Measurements from ENCODE around the gene SNRPD3.

Gene SNRPD3

GRCh38 chr22:24582056-24582814 is 26.4 kb downstream of the SNRPD3 start:
- H3K79me1 ChIP-seq (ENCODE audit: low read length): no peaks in the 10 kb centered on the region
- H3K14ac ChIP-seq (ENCODE audit: low read length): no peak overlapping the region
- H3K9ac ChIP-seq (ENCODE audit: low read length): no peak overlapping the region
- no peak overlapping the region for H3K4me2 ChIP-seq (ENCODE audit: low read length)
- no peak overlapping the region for H4K91ac ChIP-seq (ENCODE audit: low read depth, low read length)
- no peak overlapping the region for H2BK5ac ChIP-seq (ENCODE audit: low read depth, low read length, poor library complexity)
- H3K4me3 ChIP-seq (ENCODE audit: low read depth, low read length): no peak overlapping the region
- no peak overlapping the region for H2BK120ac ChIP-seq (ENCODE audit: insufficient read depth, low read length, poor library complexity)
- H2AFZ ChIP-seq (ENCODE audit: insufficient read depth, low read length, poor library complexity): no peak overlapping the region
- no peaks in the 10 kb centered on the region for H3K4me1 ChIP-seq (ENCODE audit: control insufficient read depth in 1 of 2, insufficient read depth in 2 of 2, low read length in 2 of 2)
- no peak overlapping the region for H2BK12ac ChIP-seq (ENCODE audit: low read length)
- H3K9me3 ChIP-seq (ENCODE audit: insufficient read depth, low read depth, low read length): no peaks in the 10 kb centered on the region
- no peaks in the 10 kb centered on the region for H3K27me3 ChIP-seq (ENCODE audit: insufficient read depth, low read length)
- no peak overlapping the region for H3K18ac ChIP-seq (ENCODE audit: low read length)
- H3K4ac ChIP-seq (ENCODE audit: low read depth, low read length): no peak overlapping the region
- DNase-seq: no peak
- H4K12ac ChIP-seq (ENCODE audit: low read depth, low read length): no peak overlapping the region
- no peaks in the 10 kb centered on the region for H3K79me2 ChIP-seq (ENCODE audit: control insufficient read depth, insufficient read depth, low read length, poor library complexity)
- no peak overlapping the region for H3K23ac ChIP-seq (ENCODE audit: low read length)
- peaks cover 9 to 10% of the 10 kb centered on the region in 2 experiments for H3K36me3 ChIP-seq (ENCODE audit: control insufficient read depth in 1 of 2, insufficient read depth in 2 of 2, low read length in 2 of 2)
- H4K8ac ChIP-seq (ENCODE audit: low read depth, low read length): no peak overlapping the region
- no peak overlapping the region for H2AK5ac ChIP-seq (ENCODE audit: low read length)
- H3K27ac ChIP-seq (ENCODE audit: low read depth, low read length): no peak overlapping the region
- WGBS (ENCODE audit: extremely low coverage, insufficient coverage, insufficient read length): no CpG with 5 or more reads among the region's 12 CpGs

GRCh38 chr22:24583221-24584165 is 27.7 kb downstream of the SNRPD3 start:
- H3K79me1 ChIP-seq (ENCODE audit: low read length): no peaks in the 10 kb centered on the region
- no peak overlapping the region for H3K9ac ChIP-seq (ENCODE audit: low read length)
- H4K8ac ChIP-seq (ENCODE audit: low read depth, low read length): no peak overlapping the region
- no peak overlapping the region for H4K91ac ChIP-seq (ENCODE audit: low read depth, low read length)
- no peak overlapping the region for H3K18ac ChIP-seq (ENCODE audit: low read length)
- H3K9me3 ChIP-seq (ENCODE audit: insufficient read depth, low read depth, low read length): no peaks in the 10 kb centered on the region
- no peak overlapping the region for H2BK5ac ChIP-seq (ENCODE audit: low read depth, low read length, poor library complexity)
- H4K12ac ChIP-seq (ENCODE audit: low read depth, low read length): no peak overlapping the region
- no peak overlapping the region for H2AK5ac ChIP-seq (ENCODE audit: low read length)
- H3K4me1 ChIP-seq (ENCODE audit: control insufficient read depth in 1 of 2, insufficient read depth in 2 of 2, low read length in 2 of 2): no peaks in the 10 kb centered on the region
- H3K27ac ChIP-seq (ENCODE audit: low read depth, low read length): no peak overlapping the region
- no peak overlapping the region for H2BK120ac ChIP-seq (ENCODE audit: insufficient read depth, low read length, poor library complexity)
- no peaks in the 10 kb centered on the region for H3K79me2 ChIP-seq (ENCODE audit: control insufficient read depth, insufficient read depth, low read length, poor library complexity)
- no peak overlapping the region for H3K14ac ChIP-seq (ENCODE audit: low read length)
- H2BK12ac ChIP-seq (ENCODE audit: low read length): no peak overlapping the region
- no peaks in the 10 kb centered on the region for H3K27me3 ChIP-seq (ENCODE audit: insufficient read depth, low read length)
- peaks cover 18 to 20% of the 10 kb centered on the region in 2 experiments for H3K36me3 ChIP-seq (ENCODE audit: control insufficient read depth in 1 of 2, insufficient read depth in 2 of 2, low read length in 2 of 2)
- H3K4ac ChIP-seq (ENCODE audit: low read depth, low read length): no peak overlapping the region
- WGBS (ENCODE audit: extremely low coverage, insufficient coverage, insufficient read length): no CpG with 5 or more reads among the region's 19 CpGs
- no peak overlapping the region for H3K4me3 ChIP-seq (ENCODE audit: low read depth, low read length)
- H3K23ac ChIP-seq (ENCODE audit: low read length): no peak overlapping the region
- H3K4me2 ChIP-seq (ENCODE audit: low read length): no peak overlapping the region
- no peak overlapping the region for H2AFZ ChIP-seq (ENCODE audit: insufficient read depth, low read length, poor library complexity)
- DNase-seq: no peak

GRCh38 chr22:24584166-24584790 is 28.5 kb downstream of the SNRPD3 start:
- no CpG with 5 or more reads among the region's 5 CpGs for WGBS (ENCODE audit: extremely low coverage, insufficient coverage, insufficient read length)
- no peaks in the 10 kb centered on the region for H3K4me1 ChIP-seq (ENCODE audit: control insufficient read depth in 1 of 2, insufficient read depth in 2 of 2, low read length in 2 of 2)
- no peak for DNase-seq
- H2BK120ac ChIP-seq (ENCODE audit: insufficient read depth, low read length, poor library complexity): no peak overlapping the region
- H3K79me1 ChIP-seq (ENCODE audit: low read length): no peaks in the 10 kb centered on the region
- no peak overlapping the region for H3K23ac ChIP-seq (ENCODE audit: low read length)
- H3K27me3 ChIP-seq (ENCODE audit: insufficient read depth, low read length): no peaks in the 10 kb centered on the region
- H3K18ac ChIP-seq (ENCODE audit: low read length): no peak overlapping the region
- no peak overlapping the region for H3K4ac ChIP-seq (ENCODE audit: low read depth, low read length)
- H2AK5ac ChIP-seq (ENCODE audit: low read length): no peak overlapping the region
- no peak overlapping the region for H2BK5ac ChIP-seq (ENCODE audit: low read depth, low read length, poor library complexity)
- no peak overlapping the region for H4K91ac ChIP-seq (ENCODE audit: low read depth, low read length)
- no peak overlapping the region for H3K9ac ChIP-seq (ENCODE audit: low read length)
- no peak overlapping the region for H4K8ac ChIP-seq (ENCODE audit: low read depth, low read length)
- no peak overlapping the region for H3K4me3 ChIP-seq (ENCODE audit: low read depth, low read length)
- no peak overlapping the region for H3K4me2 ChIP-seq (ENCODE audit: low read length)
- H4K12ac ChIP-seq (ENCODE audit: low read depth, low read length): no peak overlapping the region
- no peak overlapping the region for H3K27ac ChIP-seq (ENCODE audit: low read depth, low read length)
- no peak overlapping the region for H3K14ac ChIP-seq (ENCODE audit: low read length)
- no peak overlapping the region for H2BK12ac ChIP-seq (ENCODE audit: low read length)
- no peaks in the 10 kb centered on the region for H3K9me3 ChIP-seq (ENCODE audit: insufficient read depth, low read depth, low read length)
- no peak overlapping the region for H2AFZ ChIP-seq (ENCODE audit: insufficient read depth, low read length, poor library complexity)
- H3K79me2 ChIP-seq (ENCODE audit: control insufficient read depth, insufficient read depth, low read length, poor library complexity): no peaks in the 10 kb centered on the region
- peaks cover 20 to 22% of the 10 kb centered on the region in 2 experiments for H3K36me3 ChIP-seq (ENCODE audit: control insufficient read depth in 1 of 2, insufficient read depth in 2 of 2, low read length in 2 of 2)

GRCh38 chr22:24584871-24585411 is 29.1 kb downstream of the SNRPD3 start:
- H3K27ac ChIP-seq (ENCODE audit: low read depth, low read length): no peak overlapping the region
- H3K79me1 ChIP-seq (ENCODE audit: low read length): no peaks in the 10 kb centered on the region
- no peaks in the 10 kb centered on the region for H3K27me3 ChIP-seq (ENCODE audit: insufficient read depth, low read length)
- no peak overlapping the region for H2BK12ac ChIP-seq (ENCODE audit: low read length)
- H2AK5ac ChIP-seq (ENCODE audit: low read length): no peak overlapping the region
- no peak overlapping the region for H3K18ac ChIP-seq (ENCODE audit: low read length)
- H4K8ac ChIP-seq (ENCODE audit: low read depth, low read length): no peak overlapping the region
- H3K4me1 ChIP-seq (ENCODE audit: control insufficient read depth in 1 of 2, insufficient read depth in 2 of 2, low read length in 2 of 2): no peaks in the 10 kb centered on the region
- no peak for DNase-seq
- no peaks in the 10 kb centered on the region for H3K9me3 ChIP-seq (ENCODE audit: insufficient read depth, low read depth, low read length)
- H3K4me3 ChIP-seq (ENCODE audit: low read depth, low read length): no peak overlapping the region
- no peak overlapping the region for H3K4me2 ChIP-seq (ENCODE audit: low read length)
- H3K36me3 ChIP-seq (ENCODE audit: control insufficient read depth in 1 of 2, insufficient read depth in 2 of 2, low read length in 2 of 2): peaks cover 22 to 23% of the 10 kb centered on the region in 2 experiments
- no peak overlapping the region for H2BK5ac ChIP-seq (ENCODE audit: low read depth, low read length, poor library complexity)
- H3K9ac ChIP-seq (ENCODE audit: low read length): no peak overlapping the region
- H4K91ac ChIP-seq (ENCODE audit: low read depth, low read length): no peak overlapping the region
- H3K79me2 ChIP-seq (ENCODE audit: control insufficient read depth, insufficient read depth, low read length, poor library complexity): no peaks in the 10 kb centered on the region
- H3K14ac ChIP-seq (ENCODE audit: low read length): no peak overlapping the region
- H3K4ac ChIP-seq (ENCODE audit: low read depth, low read length): no peak overlapping the region
- no peak overlapping the region for H2BK120ac ChIP-seq (ENCODE audit: insufficient read depth, low read length, poor library complexity)
- WGBS (ENCODE audit: extremely low coverage, insufficient coverage, insufficient read length): no CpG with 5 or more reads among the region's 10 CpGs
- no peak overlapping the region for H2AFZ ChIP-seq (ENCODE audit: insufficient read depth, low read length, poor library complexity)
- H3K23ac ChIP-seq (ENCODE audit: low read length): no peak overlapping the region
- H4K12ac ChIP-seq (ENCODE audit: low read depth, low read length): no peak overlapping the region
